Stimulated activated CD4-positive, alpha-beta T cell treated with anti-CD3 and anti-CD28 coated beads, TNF-alpha, amount 100 ng/mL, for 24 hours (primary cell): ENCODE results near the gene IL18RAP.

Experiments used
- DNase-seq, 3 experiments: peaks; one replicate each; pipeline ENCODE4 v3.0.0-alpha.2; 2020; ENCODE audit warnings: low read depth in 3 of 3

The IL18RAP gene

DNA sequence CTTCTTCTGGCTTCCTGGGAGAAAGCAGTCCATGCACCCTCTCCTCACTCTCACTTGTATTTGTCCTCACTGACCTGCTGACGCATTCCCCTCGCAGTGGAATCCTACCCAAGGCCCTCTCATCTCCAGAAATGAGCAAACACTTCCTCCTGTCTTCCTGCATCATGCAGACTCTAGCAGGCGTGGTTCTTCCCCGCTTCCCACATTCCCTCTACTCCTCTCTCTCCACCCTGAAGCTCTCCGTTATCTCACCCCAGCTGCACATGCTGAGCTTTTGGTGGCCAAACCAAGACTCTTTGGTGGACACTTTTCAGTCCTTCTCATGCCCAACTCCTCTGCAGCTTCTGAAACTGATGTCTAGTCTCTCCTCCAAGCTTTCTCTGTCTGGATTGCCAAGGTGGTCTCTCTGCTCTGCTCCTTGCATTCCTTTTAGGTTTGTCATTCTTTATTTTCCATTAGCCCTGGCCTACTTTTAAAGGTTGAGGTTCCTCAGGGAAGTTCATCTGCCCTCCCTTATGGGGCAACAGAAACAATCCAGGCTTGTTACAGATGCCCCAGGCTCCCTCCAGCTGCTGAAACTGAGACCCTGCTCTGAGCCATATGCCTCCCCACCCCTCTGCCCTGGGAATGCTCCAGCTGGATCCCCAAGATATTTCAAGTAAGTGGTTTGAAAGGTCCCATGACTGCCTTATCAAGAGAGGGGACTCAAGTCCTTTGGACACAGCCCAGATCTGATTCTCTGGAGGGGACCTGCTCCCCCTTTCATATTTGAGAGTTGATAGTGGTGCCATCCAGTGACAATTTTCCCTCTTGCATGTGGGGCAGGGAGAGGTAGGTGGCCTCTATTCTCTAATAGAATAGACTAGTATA, 835 bp upstream of the IL18RAP start:
- DNase-seq = no peak

DNA sequence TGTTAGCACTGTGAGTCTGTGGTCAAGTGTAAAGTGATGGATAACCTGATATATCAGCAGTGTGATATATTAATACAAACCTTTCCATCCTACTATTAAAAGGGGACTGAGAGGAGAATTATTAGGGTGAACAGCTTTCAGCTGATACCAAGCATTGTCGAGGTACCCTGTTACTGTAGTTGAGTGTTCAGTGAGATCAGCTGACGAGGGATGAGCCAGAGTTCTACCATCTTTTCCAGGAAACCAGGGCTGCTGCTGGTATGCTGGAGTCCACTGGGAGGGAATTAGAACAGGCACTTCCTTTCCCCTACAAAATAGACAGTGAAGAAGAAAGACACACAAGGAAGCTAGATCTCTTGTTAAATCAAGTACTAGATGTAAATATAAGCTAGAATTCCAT, 408 bp downstream of the IL18RAP start:
- DNase-seq = no peak

GRCh38 chr2:102424754-102425153, 1.8 kb downstream of the IL18RAP start:
- no peak for DNase-seq

- DNase-seq = no peak
Observed at GRCh38 chr2:102425441-102426132, 2.6 kb downstream of the IL18RAP start.

DNA sequence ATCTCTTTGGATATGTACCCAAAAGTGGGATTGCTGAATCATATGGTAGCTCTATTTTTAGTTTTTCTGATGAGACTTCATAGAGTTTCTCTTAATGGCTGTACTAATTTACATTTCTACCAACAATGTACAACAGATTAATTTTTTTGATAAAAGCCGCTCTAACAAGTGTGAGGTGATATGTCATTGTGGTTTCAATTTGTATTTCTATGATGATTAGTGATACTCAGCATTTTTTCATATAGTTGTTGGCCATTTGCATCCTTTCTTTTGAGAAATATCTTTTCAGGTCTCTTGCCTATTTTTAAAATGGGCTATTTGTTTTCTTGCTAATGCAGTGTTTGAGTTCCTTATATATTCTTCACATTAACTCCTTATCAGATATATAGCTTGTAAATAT, 4.3 kb downstream of the IL18RAP start:
- DNase-seq = no peak

GRCh38 chr2:102428573-102428972, 5.6 kb downstream of the IL18RAP start:
- DNase-seq = no peak

GRCh38 chr2:102432386-102432785, 9.4 kb downstream of the IL18RAP start:
- DNase-seq = no peak

GRCh38 chr2:102433973-102434654, 11.2 kb downstream of the IL18RAP start:
- no peak for DNase-seq

GRCh38 chr2:102434655-102435381, 11.9 kb downstream of the IL18RAP start:
- no peak for DNase-seq

- DNase-seq = no peak
Observed at GRCh38 chr2:102435741-102436140, 12.8 kb downstream of the IL18RAP start.

GRCh38 chr2:102436323-102436722, 13.4 kb downstream of the IL18RAP start:
- peak in 1 of 3 experiments; percentile 37 for DNase-seq

DNA sequence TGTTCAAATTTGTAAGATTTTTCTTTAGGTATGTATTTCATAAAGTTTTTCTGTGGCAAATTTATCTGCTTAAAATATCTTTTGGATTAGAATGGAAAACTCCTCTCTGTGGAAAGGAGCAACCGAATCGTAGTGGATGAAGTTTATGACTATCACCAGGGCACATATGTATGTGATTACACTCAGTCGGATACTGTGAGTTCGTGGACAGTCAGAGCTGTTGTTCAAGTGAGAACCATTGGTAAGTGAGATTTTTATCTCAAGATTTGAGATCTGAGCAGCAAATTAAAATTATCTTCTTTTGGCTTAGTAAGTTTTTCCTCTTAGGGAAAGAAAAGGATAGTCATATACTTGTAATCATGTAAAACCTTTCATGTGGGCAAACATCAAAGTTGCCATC, 14.2 kb downstream of the IL18RAP start:
- no peak for DNase-seq

DNA sequence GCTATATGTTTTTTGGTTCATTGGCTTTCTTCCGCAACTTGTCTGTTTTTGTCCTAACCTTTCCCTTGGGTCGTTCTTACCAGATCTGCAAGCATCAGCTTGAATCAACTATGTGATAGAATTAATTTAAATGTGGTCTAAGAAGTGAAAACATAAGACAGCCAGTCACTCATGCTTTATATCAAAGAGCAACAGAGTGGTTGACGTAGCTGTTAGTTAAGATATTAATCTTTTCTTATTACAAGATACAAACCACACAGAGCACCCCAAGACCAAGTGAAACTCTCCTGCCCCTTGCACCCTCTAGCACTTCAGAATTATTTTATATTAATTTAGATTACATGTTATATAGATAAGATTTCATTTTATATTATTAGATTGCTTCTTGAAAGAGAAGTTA, 15.2 kb downstream of the IL18RAP start:
- DNase-seq = no peak

GRCh38 chr2:102438578-102438977, 15.6 kb downstream of the IL18RAP start:
- no peak for DNase-seq

DNA sequence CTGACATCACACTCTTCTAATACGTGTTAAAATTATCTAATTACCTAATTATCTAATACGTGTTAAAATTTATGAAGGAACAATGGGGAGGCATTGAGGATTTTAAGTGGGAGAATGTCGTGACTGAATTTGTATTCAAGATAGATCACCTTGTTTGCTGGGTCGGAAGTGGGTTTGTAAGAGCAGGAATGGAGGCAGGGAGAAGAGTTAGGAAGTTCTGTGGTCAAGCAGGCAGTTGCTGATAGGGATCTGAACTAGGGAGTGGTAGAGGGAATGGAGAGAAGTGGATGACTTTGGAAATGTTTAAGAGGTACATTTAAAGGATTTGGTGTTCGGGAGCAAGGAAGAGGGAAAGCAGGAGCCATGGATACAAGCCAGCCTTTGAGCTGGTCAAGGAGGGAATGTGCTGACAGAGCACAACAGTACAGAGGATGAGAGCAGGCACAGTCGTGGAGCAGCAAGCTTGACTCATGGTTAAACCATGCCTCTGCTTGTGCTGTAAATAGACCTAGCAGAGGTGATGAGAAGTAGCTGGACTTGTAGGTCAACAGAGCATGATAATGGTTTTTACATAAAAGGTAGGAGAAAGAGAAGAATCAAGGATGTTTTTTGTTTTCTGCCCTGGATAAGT, 16.2 kb downstream of the IL18RAP start:
- no peak for DNase-seq

DNA sequence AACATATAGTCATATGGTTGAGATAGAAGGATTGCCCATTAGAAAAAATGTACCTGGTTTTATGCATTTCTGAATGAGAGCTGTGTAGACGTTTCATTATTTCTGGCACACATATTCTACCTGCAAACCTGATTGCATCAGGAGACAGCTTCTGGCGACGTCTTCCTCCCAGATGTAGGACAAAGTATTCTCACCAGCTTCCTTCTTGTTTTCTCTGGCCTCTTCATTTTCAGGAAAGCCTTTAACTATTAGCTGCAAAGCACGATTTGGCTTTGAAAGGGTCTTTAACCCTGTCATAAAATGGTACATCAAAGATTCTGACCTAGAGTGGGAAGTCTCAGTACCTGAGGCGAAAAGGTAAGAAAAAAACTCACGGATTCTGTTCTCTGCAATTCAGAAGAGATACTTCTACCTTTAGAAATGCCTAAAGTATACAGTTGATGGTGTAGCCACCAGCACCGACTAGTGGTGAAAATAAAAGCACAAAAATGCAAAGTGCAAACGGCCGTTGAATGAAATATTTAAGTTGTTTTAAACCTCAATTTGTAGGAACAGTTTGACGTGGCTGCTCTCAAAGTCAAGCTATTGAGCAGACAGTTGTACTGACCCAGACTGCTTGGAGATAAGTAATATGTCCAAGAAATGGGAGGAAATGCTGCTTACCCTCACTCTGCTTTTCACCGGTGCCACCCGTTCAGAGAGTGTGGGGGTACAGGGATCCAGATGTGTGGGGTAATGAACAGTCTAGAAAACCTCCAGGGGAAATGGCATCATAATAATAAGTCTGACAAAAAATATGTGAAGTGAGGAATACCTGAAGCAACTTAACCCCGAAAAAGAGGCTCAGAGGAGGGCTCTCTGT, 20.2 kb downstream of the IL18RAP start:
- peak; percentile 11 to 44 (median 38) for DNase-seq

DNA sequence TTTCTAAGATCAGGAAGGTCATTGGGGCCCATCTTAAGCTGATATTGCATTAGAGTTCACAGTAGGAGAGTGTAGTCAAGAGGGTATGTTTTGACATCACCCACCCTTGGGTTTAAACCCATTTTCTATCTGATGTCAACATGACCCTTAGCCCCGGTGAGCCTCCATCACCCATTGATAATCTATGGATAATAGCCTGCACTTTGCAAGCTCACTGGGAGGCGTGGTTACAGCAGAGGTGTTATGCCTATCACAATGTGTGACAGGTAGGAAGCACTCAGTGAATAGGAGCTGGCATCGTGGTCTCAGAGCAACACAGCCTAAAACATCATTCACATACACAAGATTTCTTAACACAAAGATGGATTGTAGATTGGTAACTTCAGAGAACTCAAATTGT, 21.3 kb downstream of the IL18RAP start:
- DNase-seq = no peak

GRCh38 chr2:102446936-102447335, 24.0 kb downstream of the IL18RAP start:
- no peak for DNase-seq

DNA sequence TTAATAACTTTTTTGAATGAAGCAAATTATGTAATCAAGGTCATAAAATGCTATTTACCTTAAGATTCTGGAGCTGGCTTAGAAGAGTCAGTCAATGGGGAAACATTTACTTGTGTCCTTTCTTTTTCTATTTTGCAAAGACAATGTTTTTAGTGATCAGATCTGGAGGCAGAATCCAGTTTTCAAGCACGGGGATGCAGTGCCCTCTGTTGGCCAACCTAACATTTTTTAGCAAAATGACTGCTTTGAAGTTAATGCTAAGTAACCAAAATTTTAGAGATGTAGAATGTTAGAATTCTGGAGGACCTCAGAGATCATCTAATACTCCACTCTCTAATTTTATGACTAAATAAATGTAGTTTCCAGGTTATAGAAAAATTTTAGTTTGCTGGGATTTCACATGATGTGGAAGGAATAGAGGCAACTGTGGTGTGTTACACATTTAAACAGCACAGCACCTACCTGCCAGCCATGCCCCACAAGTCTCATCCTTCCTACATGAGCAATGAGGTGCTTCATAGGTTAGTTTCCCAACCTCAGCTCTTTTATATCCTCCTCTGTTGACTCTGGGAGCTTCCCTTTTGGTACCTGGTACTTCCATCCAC, 26.5 kb downstream of the IL18RAP start:
- peak; percentile 31 to 67 (median 56) for DNase-seq

DNA sequence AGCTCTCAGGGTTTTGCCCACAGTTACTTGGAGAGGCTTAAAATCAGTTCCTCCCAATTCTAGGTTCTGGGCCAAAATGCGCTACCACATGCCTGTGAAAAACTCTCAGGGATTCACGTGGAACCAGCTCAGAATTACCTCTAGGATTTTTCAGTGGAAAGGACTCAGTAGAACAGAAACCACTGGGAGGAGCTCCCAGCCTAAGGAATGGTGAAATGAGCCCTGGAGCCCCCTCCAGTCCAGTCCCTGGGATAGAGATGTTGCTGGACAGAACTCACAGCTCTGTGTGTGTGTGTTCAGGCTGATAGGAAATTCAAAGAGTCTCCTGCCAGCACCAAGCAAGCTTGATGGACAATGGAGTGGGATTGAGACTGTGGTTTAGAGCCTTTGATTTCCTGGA, 29.0 kb downstream of the IL18RAP start:
- no peak for DNase-seq
